Left renal pelvis (tissue), 4 donors: Measurements from ENCODE around the gene STARD13. TPM values are rescaled to one million over a fixed set of nuclear protein-coding genes. Genes with fewer than 3 reads are reported as not detected.

Experiments used
- DNase-seq, 4 donors: peaks; one replicate each; pipeline ENCODE4 v3.0.0-alpha.2; 2013; ENCODE audit warnings: low read depth in 4 of 4, low spot score in 3 of 4
- polyA plus RNA-seq, 4 donors: library from polyadenylated mRNA; unstranded; fragments of 120-200 nt; gene quantifications; one replicate each; pipeline ENCODE4 v1.2.1, GENCODE V29; 2013; ENCODE audit not compliant: insufficient read length in 4 of 4

The STARD13 gene
- polyA plus RNA-seq, 4 donors, result 17.5 to 25.4 (median 23.7) TPM

- no peak for DNase-seq
These were observed 25.5 kb upstream of the STARD13 start for GRCh38 chr13:33311040-33311439.

- no peak for DNase-seq
These were observed 24.9 kb upstream of the STARD13 start for GRCh38 chr13:33310245-33311038.

- no peak for DNase-seq
These were observed 23.3 kb upstream of the STARD13 start for GRCh38 chr13:33308863-33309262.

GRCh38 chr13:33307843-33308242 lies 22.3 kb upstream of the STARD13 start:
- no peak for DNase-seq

- no peak for DNase-seq
These were observed 18.5 kb upstream of the STARD13 start for GRCh38 chr13:33303855-33304597.

GRCh38 chr13:33299626-33300025 lies 14.1 kb upstream of the STARD13 start:
- no peak for DNase-seq

GRCh38 chr13:33296793-33297425 lies 11.4 kb upstream of the STARD13 start:
- DNase-seq, result no peak

- DNase-seq, result no peak
These were observed 7.2 kb upstream of the STARD13 start for GRCh38 chr13:33292712-33293111.

- no peak for DNase-seq
These were observed 4.9 kb upstream of the STARD13 start for GRCh38 chr13:33290421-33290965.

GRCh38 chr13:33289966-33290365 lies 4.4 kb upstream of the STARD13 start:
- DNase-seq, result no peak

- DNase-seq, result no peak
These were observed 1.8 kb upstream of the STARD13 start for GRCh38 chr13:33287142-33287882.

- DNase-seq, result no peak
These were observed 573 bp upstream of the STARD13 start for GRCh38 chr13:33286128-33286527.

GRCh38 chr13:33284916-33285315 lies 639 bp downstream of the STARD13 start:
- DNase-seq, result no peak

- DNase-seq, result no peak
These were observed 1.5 kb downstream of the STARD13 start for GRCh38 chr13:33284031-33284430.

GRCh38 chr13:33283195-33283911 lies 2.2 kb downstream of the STARD13 start:
- DNase-seq, result no peak

- no peak for DNase-seq
These were observed 3.5 kb downstream of the STARD13 start for GRCh38 chr13:33281951-33282595.

GRCh38 chr13:33280923-33281322 lies 4.6 kb downstream of the STARD13 start:
- no peak for DNase-seq

GRCh38 chr13:33280279-33280905 lies 5.2 kb downstream of the STARD13 start:
- no peak for DNase-seq
